Chondrocyte (in vitro differentiated cells): Measurements from ENCODE around the gene SLC41A2. TPM values are rescaled to one million over a fixed set of nuclear protein-coding genes. Genes with fewer than 3 reads are reported as not detected.
"Not testable (repeated sequence)": the region's sequence is repeated elsewhere in the genome, so short reads cannot be mapped to it uniquely, and the experiment has no call there.

Source experiments
- DNase-seq: peaks from one replicate; pipeline ENCODE4 v3.0.0; 2021; ENCODE audit warnings: mixed read lengths, low spot score
- H3K27ac Mint-ChIP-seq: one replicate; pipeline ENCODE4 v1.8.0; 2021; ENCODE audit warnings: mild to moderate bottlenecking, moderate library complexity, mixed read lengths; ENCODE audit not compliant: unreplicated experiment
- H3K27me3 Mint-ChIP-seq: 2 replicates; pipeline ENCODE4 v1.8.0; 2021; ENCODE audit warnings: low read depth, mixed read lengths
- H3K36me3 Mint-ChIP-seq: 2 replicates; pipeline ENCODE4 v1.8.0; 2021; ENCODE audit warnings: low read depth, mixed read lengths
- H3K4me1 Mint-ChIP-seq: 2 replicates; pipeline ENCODE4 v1.8.0; 2021; ENCODE audit warnings: low read depth, mild to moderate bottlenecking, mixed read lengths
- H3K4me3 Mint-ChIP-seq: one replicate; pipeline ENCODE4 v1.8.0; 2021; ENCODE audit warnings: mild to moderate bottlenecking, moderate library complexity, mixed read lengths; ENCODE audit not compliant: unreplicated experiment
- H3K9me3 Mint-ChIP-seq: 2 replicates; pipeline ENCODE4 v1.8.0; 2021; ENCODE audit warnings: low read depth, mixed read lengths
- total RNA-seq: library from RNA; stranded (reverse); gene quantifications from 3 replicates; pipeline ENCODE4 v1.2.1, GENCODE V29; 2021
- TF ChIP-seq, protein P1 (sequence below): fragments of 200-600 bp; sonication (generic); IDR thresholded peaks from 2 replicates; pipeline ENCODE4 v1.5.0; 2021; ENCODE audit warnings: antibody characterized with exemption, mild to moderate bottlenecking, moderate library complexity

SLC41A2 gene
- total RNA-seq, 1 donor from 2014 or later, result 46.0 TPM

DNA sequence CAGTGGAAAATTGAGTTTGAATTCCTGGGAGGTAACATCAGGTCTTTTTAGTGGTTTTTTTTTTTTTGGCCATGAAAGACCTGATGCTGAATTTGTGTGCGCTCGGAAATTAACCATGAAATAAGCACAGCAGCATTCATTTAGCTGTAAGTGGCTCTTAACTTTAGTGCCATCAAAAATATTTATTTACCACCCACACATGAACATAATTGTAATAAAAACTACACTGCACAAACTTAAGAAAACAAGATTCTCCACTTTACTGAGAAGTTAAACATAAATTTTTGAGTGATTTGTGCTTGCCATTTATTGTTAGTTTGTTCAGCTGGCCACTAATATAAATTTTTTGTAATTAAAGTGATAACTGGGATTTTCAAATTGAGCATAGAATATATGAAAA, 2.4 kb downstream of the SLC41A2 start:
- Mint-ChIP-seq H3K4me1 (peaks cover 75% of the 10 kb centered on the region), H3K36me3 (no peaks in the 10 kb centered on the region), H3K27ac (no peak overlapping the region), H3K4me3 (no peak overlapping the region), H3K9me3 (no peaks in the 10 kb centered on the region), H3K27me3 (no peaks in the 10 kb centered on the region)
- DNase-seq, result no peak
- TF ChIP-seq, protein P1, sequence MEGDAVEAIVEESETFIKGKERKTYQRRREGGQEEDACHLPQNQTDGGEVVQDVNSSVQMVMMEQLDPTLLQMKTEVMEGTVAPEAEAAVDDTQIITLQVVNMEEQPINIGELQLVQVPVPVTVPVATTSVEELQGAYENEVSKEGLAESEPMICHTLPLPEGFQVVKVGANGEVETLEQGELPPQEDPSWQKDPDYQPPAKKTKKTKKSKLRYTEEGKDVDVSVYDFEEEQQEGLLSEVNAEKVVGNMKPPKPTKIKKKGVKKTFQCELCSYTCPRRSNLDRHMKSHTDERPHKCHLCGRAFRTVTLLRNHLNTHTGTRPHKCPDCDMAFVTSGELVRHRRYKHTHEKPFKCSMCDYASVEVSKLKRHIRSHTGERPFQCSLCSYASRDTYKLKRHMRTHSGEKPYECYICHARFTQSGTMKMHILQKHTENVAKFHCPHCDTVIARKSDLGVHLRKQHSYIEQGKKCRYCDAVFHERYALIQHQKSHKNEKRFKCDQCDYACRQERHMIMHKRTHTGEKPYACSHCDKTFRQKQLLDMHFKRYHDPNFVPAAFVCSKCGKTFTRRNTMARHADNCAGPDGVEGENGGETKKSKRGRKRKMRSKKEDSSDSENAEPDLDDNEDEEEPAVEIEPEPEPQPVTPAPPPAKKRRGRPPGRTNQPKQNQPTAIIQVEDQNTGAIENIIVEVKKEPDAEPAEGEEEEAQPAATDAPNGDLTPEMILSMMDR, result no peak

DNA sequence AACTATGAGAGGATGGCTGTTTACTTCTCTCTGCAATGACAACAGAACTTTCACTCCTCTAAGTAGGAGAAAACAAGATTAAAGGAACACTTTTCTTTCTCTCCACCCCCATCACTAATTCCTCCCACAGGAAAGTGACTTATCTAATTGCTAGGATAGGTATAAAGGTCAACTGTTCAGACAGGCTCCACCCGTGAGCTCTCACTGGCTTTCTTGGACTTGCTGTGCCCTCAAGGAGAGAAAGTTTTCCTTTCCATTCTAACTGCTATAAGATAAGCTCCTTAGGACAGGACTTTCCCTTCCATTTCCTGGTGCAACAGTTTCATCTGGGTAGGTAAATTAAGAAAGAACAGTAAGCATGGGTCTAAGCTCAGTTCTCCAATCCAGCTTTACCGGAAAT, 4.8 kb downstream of the SLC41A2 start:
- DNase-seq, result no peak
- peaks cover 56% of the 10 kb centered on the region for H3K4me1 Mint-ChIP-seq
- H3K9me3 Mint-ChIP-seq, result no peaks in the 10 kb centered on the region
- peaks cover 3% of the 10 kb centered on the region for H3K36me3 Mint-ChIP-seq
- TF ChIP-seq, protein P1, result no peak
- H3K4me3 Mint-ChIP-seq, result no peak overlapping the region
- H3K27me3 Mint-ChIP-seq, result no peaks in the 10 kb centered on the region
- peak overlapping the region; percentile 79 for H3K27ac Mint-ChIP-seq

DNA sequence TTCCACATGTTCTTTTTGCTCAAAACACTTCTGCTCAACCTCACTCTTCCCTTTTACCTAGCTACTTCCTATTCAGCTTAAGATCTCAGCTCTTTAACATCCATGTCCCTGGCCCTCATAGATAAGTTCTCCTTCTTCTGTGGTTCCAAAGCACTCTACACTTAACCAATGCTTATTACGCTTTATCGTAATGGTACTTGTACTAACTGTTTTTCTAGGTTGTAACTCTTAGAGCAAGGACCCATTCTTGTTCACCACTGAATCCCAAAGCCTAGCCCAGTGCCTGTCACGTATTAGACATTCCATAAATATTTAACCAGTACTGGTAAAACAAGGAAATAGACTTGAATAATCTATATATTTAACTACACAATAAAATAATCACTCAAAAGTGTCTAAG, 5.3 kb downstream of the SLC41A2 start:
- TF ChIP-seq, protein P1, result no peak
- Mint-ChIP-seq H3K36me3 (peaks cover 3% of the 10 kb centered on the region), H3K9me3 (no peaks in the 10 kb centered on the region), H3K27me3 (no peaks in the 10 kb centered on the region), H3K4me3 (no peak overlapping the region), H3K4me1 (peaks cover 56% of the 10 kb centered on the region), H3K27ac (peak overlapping the region; percentile 25)
- no peak for DNase-seq

DNA sequence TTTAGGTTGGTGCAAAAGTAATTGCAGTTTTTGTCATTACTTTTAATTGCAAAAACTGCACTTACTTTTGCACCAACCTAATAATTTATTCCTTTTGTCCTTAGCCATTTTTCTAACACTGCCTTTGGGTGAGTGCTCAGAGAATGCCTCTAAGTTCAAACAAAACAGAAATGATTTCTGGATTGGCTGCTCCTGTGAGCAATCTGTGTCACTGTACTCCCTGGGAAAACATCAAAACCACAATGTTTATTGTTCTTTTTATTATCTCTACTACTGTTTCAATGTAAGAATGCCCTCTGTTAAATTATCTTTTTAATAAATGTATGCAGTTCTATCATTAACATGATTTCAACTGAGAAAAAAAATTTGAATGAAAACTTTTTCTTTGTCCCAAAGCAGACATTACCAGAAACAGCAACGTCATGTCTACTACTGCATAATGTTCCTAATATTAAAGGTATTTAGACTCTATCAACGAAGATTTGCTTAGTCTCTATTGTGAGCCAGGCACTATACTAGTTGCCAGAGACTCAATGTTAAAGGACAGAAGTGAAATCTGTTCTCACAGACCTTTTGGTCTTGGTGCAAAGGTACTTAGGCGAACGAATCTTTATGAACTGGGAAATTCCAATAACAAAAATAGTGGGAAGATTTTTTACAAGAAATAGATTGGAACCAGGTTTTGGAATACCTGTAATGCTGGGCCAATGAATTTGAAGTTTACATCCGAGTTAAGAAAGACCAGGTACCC, 6.2 kb downstream of the SLC41A2 start:
- H3K36me3 Mint-ChIP-seq, result peaks cover 3% of the 10 kb centered on the region
- TF ChIP-seq, protein P1, result no peak
- H3K4me3 Mint-ChIP-seq, result no peak overlapping the region
- no peak for DNase-seq
- H3K4me1 Mint-ChIP-seq, result peaks cover 49% of the 10 kb centered on the region
- H3K9me3 Mint-ChIP-seq, result no peaks in the 10 kb centered on the region
- H3K27ac Mint-ChIP-seq, result no peak overlapping the region
- no peaks in the 10 kb centered on the region for H3K27me3 Mint-ChIP-seq

DNA sequence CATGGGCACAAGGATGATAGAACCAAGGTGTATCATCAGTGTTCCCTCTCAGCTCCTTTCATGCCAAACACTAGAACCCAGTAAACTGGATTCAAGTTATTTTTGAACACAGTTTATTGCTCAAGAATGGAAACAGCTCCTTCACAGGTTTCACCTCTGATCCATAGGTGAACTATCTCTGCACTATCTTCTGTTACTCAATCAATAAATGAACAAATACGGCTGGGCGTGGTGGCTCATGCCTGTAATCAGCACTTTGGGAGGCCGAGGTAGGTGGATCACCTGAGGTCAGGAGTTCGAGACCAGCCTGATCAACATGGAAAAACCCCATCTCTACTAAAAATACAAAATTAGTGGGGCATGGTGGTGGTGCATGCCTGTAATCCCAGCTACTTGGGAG, 9.4 kb downstream of the SLC41A2 start:
- not testable (repeated sequence) for H3K27me3 Mint-ChIP-seq, H3K9me3 Mint-ChIP-seq, H3K4me3 Mint-ChIP-seq, H3K27ac Mint-ChIP-seq, DNase-seq, H3K36me3 Mint-ChIP-seq
- peaks cover 26% of the 10 kb centered on the region for H3K4me1 Mint-ChIP-seq

DNA sequence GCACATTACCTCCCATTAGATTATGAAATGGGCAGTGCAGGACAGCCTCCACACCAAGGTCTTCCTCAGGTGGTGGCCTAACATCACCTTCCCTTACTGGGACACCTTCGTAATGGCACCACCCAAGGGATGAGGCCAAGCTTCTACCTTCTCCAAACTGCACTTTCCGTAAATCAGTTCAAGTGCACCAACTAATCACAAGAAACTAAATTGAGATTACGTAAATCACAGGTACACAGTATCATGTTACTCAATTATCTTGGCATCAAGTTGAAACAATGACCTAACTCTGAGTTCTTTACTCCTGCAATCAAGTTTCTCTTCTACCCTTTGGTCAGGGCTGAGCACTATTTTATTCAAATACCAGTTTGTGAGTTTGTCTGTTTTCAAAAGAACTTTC, 13.8 kb downstream of the SLC41A2 start:
- TF ChIP-seq, protein P1, result no peak
- Mint-ChIP-seq H3K27ac (no peak overlapping the region), H3K27me3 (no peaks in the 10 kb centered on the region), H3K9me3 (peaks cover 13% of the 10 kb centered on the region), H3K4me1 (peaks cover 7% of the 10 kb centered on the region), H3K36me3 (peaks cover 2% of the 10 kb centered on the region), H3K4me3 (no peak overlapping the region)
- DNase-seq, result no peak

DNA sequence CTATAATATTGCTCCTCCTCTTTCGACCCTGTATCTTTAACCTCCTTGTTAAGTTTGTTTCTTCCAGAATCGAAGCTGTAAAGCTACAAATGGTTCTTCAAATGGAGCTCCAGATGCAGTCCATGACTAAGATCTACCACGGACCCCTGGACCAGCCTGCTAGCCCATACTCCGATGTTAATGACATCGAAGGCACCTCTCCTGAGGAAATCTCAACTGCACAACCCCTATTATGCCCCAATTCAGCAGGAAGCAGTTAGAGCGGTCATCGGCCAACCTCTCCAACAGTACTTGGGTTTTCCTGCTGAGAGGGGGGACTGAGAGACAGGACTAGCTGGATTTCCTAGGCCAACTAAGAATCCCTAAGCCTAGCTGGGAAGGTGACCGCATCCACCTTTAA, 14.7 kb downstream of the SLC41A2 start:
- H3K27ac Mint-ChIP-seq, result not testable (repeated sequence)

More for the DNA sequence above, 14.7 kb downstream of the SLC41A2 start:
- not testable (repeated sequence) for DNase-seq, H3K4me3 Mint-ChIP-seq, H3K36me3 Mint-ChIP-seq, H3K27me3 Mint-ChIP-seq
- peaks cover 13% of the 10 kb centered on the region for H3K9me3 Mint-ChIP-seq
- peaks cover 15% of the 10 kb centered on the region for H3K4me1 Mint-ChIP-seq
